ENCODE measurements around the gene ASB6. TPM values are rescaled to one million over a fixed set of nuclear protein-coding genes. Genes with fewer than 3 reads are reported as not detected.

ASB6 gene, protein sequence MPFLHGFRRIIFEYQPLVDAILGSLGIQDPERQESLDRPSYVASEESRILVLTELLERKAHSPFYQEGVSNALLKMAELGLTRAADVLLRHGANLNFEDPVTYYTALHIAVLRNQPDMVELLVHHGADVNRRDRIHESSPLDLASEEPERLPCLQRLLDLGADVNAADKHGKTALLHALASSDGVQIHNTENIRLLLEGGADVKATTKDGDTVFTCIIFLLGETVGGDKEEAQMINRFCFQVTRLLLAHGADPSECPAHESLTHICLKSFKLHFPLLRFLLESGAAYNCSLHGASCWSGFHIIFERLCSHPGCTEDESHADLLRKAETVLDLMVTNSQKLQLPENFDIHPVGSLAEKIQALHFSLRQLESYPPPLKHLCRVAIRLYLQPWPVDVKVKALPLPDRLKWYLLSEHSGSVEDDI
- 23.9 and 30.3 TPM in 2 replicates for total RNA-seq

GRCh38 chr9:129641750-129642585 lies at the start of gene ASB6:
ASB6 (minus strand) TSS chr9:129642151; CDS start chr9:129641999, 152 bp downstream.

DNA sequence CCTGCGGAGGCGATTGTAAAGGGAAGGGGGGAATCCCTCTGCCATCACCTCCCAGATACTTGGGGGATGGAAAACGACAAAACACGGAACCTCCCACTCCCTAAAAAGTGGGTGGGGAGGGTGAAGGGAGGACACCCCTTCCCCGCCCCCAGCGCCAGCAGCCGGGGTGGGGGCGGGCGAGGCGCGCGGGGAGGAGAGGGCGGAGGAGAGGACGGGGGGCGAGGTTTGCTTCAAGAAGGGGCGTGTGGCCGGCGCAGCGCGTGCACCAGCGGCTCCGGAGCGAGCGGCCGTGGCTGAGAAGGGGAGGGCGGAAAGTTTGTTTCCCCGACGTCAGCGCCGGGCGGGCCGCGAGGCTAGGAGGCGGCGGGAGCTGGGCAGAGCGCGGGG lies 23.4 kb upstream of the ASB6 start, which contains the start of gene PRRX2:
Gene PRRX2, plus strand, starts transcription at position 259 of the 387 bp plus-strand sequence. CDS start 221 bp downstream, outside the sequence.

GRCh38 chr9:129626079-129626624 lies 15.8 kb downstream of the ASB6 start, which contains the start of gene NTMT1:
NTMT1 (plus strand) TSS chr9:129626163; CDS start chr9:129632704, 6,541 bp downstream.

DNA sequence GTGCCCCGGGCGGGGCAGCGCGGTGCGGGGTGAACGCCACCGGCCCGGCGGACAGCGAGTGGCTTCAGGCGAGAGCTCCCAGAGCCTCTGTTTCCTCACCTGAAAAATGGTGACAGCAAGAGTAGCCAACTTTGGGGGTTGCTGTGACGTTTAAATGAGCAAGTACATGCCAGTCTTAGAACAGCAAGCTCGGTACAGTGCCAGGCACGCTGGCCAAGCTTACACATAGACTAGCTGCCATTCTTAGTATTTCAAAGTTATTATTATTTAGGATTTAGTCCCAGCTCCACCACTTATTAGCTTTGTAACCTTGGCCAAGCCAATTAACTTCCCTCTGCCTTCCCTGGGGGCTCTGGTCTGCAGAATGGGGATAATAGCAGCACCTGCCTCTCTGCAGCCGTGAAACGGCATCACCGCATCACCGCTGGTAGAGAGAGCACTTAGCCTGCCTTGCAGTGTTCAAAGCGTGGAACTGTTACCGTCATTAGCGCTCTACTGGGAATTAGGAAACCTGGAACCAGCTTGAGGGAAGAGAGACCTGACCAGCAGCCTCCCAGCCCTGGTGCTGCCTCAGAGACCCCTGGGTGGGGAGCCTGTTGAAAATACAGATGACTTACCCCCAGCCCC lies 21.2 kb downstream of the ASB6 start, which contains the start of gene C9orf50:
Gene C9orf50, minus strand, starts transcription at position 433 of the 627 bp plus-strand sequence. CDS start 527 bp downstream, outside the sequence.

Other genes with a start within 250 kb of the ASB6 start
- not detected in 2 replicates for gene C9orf50, start 21.1 kb downstream of the ASB6 start, total RNA-seq
- gene NTMT1, start 16.0 kb downstream of the ASB6 start, total RNA-seq: 103 and 113 TPM in 2 replicates
- 1.4 TPM in 1 of 2 replicates, not detected in the other for gene PRRX2, start 23.5 kb upstream of the ASB6 start, total RNA-seq
- gene PTGES, start 110.9 kb upstream of the ASB6 start, total RNA-seq: 4.4 and 4.9 TPM in 2 replicates
- gene TOR1B, start 161.0 kb upstream of the ASB6 start, total RNA-seq: 33.5 and 43.2 TPM in 2 replicates
- 70.7 and 101 TPM in 2 replicates for gene TOR1A, start 182.0 kb upstream of the ASB6 start, total RNA-seq
- gene C9orf78, start 193.1 kb upstream of the ASB6 start, total RNA-seq: 40.4 and 49.3 TPM in 2 replicates
- gene USP20, start 193.3 kb upstream of the ASB6 start, total RNA-seq: 17.5 and 26.2 TPM in 2 replicates